Adipocyte (in vitro differentiated cells): ENCODE measurements around the gene GOLGA3.
"Not testable (repeated sequence)": the region's sequence is repeated elsewhere in the genome, so short reads cannot be mapped to it uniquely, and the experiment has no call there.

Source experiments
- DNase-seq: peaks from one replicate; pipeline ENCODE4 v3.0.0-alpha.2; 2015; ENCODE audit warnings: low read depth
- H3K27me3 ChIP-seq: replicated peaks from 2 replicates; pipeline ENCODE4 v1.7.0; 2013; ENCODE audit warnings: mild to moderate bottlenecking, low read length, moderate library complexity; ENCODE audit not compliant: control insufficient read depth, insufficient read depth
- H3K36me3 ChIP-seq: 2 replicates; pipeline ENCODE4 v1.7.0; 2013; ENCODE audit warnings: low read length, mild to moderate bottlenecking, moderate library complexity; ENCODE audit not compliant: control insufficient read depth, insufficient read depth, severe bottlenecking
- H3K4me1 ChIP-seq: 2 replicates; pipeline ENCODE4 v1.7.0; 2013; ENCODE audit warnings: mild to moderate bottlenecking, low read length, moderate library complexity; ENCODE audit not compliant: control insufficient read depth, insufficient read depth
- H3K4me3 ChIP-seq: 2 replicates; pipeline ENCODE4 v1.7.0; 2013; ENCODE audit warnings: mild to moderate bottlenecking, low read length, moderate library complexity
- H3K9ac ChIP-seq: 2 replicates; pipeline ENCODE4 v1.7.0; 2013; ENCODE audit warnings: mild to moderate bottlenecking, low read length, moderate library complexity
- H3K9me3 ChIP-seq: 2 replicates; pipeline ENCODE4 v1.7.0; 2013; ENCODE audit warnings: mild to moderate bottlenecking, low read length, moderate library complexity; ENCODE audit not compliant: control insufficient read depth

GOLGA3 gene, protein sequence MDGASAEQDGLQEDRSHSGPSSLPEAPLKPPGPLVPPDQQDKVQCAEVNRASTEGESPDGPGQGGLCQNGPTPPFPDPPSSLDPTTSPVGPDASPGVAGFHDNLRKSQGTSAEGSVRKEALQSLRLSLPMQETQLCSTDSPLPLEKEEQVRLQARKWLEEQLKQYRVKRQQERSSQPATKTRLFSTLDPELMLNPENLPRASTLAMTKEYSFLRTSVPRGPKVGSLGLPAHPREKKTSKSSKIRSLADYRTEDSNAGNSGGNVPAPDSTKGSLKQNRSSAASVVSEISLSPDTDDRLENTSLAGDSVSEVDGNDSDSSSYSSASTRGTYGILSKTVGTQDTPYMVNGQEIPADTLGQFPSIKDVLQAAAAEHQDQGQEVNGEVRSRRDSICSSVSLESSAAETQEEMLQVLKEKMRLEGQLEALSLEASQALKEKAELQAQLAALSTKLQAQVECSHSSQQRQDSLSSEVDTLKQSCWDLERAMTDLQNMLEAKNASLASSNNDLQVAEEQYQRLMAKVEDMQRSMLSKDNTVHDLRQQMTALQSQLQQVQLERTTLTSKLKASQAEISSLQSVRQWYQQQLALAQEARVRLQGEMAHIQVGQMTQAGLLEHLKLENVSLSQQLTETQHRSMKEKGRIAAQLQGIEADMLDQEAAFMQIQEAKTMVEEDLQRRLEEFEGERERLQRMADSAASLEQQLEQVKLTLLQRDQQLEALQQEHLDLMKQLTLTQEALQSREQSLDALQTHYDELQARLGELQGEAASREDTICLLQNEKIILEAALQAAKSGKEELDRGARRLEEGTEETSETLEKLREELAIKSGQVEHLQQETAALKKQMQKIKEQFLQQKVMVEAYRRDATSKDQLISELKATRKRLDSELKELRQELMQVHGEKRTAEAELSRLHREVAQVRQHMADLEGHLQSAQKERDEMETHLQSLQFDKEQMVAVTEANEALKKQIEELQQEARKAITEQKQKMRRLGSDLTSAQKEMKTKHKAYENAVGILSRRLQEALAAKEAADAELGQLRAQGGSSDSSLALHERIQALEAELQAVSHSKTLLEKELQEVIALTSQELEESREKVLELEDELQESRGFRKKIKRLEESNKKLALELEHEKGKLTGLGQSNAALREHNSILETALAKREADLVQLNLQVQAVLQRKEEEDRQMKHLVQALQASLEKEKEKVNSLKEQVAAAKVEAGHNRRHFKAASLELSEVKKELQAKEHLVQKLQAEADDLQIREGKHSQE (N-terminal part only)

DNA sequence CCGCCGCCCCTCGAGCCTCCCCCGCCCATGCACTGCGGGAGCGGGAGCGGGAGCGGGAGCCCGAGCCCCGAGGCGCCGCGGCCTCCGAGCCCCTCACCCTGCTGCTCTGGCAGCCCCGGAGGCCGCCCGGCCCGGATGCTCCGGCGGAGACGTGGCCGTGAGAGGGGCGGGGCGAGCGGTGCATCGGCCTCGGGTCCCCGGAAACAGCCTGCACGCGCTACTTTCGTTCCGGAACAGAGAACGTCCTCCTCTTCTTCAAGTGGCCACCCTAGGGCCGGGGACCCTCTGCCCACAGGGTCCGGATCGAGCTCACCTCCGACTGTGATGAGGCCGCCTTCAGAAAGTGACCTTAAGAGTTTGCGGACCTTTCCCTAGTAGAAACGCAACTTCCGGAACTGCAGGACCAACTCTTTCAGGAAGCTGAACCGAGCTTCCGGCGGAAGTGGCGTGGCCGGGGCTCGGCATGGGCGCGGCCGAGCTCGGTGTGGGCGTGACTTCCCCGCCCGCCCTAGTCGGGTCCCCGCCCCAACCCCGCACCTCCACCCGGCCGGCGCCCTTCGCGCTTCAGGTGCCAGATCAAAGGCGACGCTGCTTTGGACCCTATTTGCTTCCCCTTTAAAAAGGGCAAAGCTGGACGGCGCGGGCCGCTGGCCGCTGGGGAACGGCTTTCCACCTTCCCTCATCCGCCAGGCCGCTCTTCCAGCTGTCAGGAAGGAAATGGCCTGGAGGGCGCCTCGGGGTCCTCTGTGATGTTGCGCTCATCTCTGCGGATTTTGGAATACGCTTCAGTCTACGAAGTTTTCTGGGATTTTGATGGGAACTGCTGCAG is at the start of gene GOLGA3:
GOLGA3 (minus strand) TSS at position 164 of the 829 bp plus-strand sequence. CDS start 6,741 bp downstream, outside the sequence.
- Histone ChIP-seq H3K4me1 (peaks cover 17% of the 10 kb centered on the region), H3K36me3 (peaks cover 60% of the 10 kb centered on the region), H3K4me3 (peak within 1 kb of the TSS; percentile 96), H3K9me3 (no peaks in the 10 kb centered on the region), H3K9ac (peak within 1 kb of the TSS; percentile 99), H3K27me3 (no peaks in the 10 kb centered on the region)
- DNase-seq: peak; percentile 98

DNA sequence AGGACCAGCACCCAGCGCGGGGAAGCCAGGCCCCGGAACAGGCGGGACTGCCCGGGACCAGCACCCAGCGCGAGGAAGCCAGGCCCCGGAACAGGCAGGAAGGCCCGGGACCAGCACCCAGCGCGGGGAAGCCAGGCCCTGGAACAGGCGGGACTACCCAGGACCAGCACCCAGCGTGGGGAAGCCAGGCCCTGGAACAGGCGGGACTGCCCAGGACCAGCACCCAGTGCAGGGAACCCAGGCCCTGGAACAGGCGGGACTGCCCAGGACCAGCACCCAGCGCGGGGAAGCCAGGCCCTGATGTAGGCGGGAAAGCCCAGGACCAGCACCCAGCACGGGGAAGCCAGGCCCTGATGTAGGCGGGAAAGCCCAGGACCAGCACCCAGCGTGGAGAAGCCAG is 46.0 kb upstream of the GOLGA3 start:
- not testable (repeated sequence) for H3K27me3 ChIP-seq, H3K9ac ChIP-seq, H3K9me3 ChIP-seq, DNase-seq, H3K4me3 ChIP-seq, H3K4me1 ChIP-seq
- H3K36me3 ChIP-seq: peaks cover 77% of the 10 kb centered on the region

DNA sequence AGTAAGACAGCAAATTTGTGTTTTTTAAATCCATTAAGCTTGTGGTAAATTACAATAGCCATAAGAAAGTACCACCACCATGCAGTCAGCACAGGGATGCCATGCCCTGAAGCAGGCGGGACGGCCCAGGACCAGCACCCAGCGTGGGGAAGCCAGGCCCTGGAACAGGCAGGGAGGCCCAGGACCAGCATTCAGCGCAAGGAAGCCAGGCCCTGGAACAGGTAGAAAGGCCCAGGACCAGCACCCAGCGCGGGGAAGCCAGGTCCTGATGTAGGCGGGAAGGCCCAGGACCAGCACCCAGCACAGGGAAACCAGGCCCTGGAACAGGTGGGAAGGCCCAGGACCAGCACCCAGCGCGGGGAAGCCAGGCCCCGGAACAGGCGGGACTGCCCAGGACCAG is 45.5 kb upstream of the GOLGA3 start:
- Histone ChIP-seq H3K4me1 (no peaks in the 10 kb centered on the region), H3K4me3 (no peak overlapping the region), H3K9ac (no peak overlapping the region), H3K9me3 (no peaks in the 10 kb centered on the region), H3K27me3 (no peaks in the 10 kb centered on the region), H3K36me3 (peaks cover 80% of the 10 kb centered on the region)
- DNase-seq: no peak

GRCh38 chr12:132873724-132874123 is 45.1 kb upstream of the GOLGA3 start:
- no peaks in the 10 kb centered on the region for H3K4me1 ChIP-seq
- H3K9me3 ChIP-seq: no peaks in the 10 kb centered on the region
- no peaks in the 10 kb centered on the region for H3K27me3 ChIP-seq
- H3K36me3 ChIP-seq: peaks cover 81% of the 10 kb centered on the region
- no peak for DNase-seq
- H3K4me3 ChIP-seq: no peak overlapping the region
- no peak overlapping the region for H3K9ac ChIP-seq

GRCh38 chr12:132872975-132873421 is 44.3 kb upstream of the GOLGA3 start:
- no peak overlapping the region for H3K9ac ChIP-seq
- H3K4me3 ChIP-seq: no peak overlapping the region
- no peaks in the 10 kb centered on the region for H3K27me3 ChIP-seq
- no peak for DNase-seq
- H3K4me1 ChIP-seq: no peaks in the 10 kb centered on the region
- H3K36me3 ChIP-seq: peaks cover 87% of the 10 kb centered on the region
- H3K9me3 ChIP-seq: peaks cover 1% of the 10 kb centered on the region

DNA sequence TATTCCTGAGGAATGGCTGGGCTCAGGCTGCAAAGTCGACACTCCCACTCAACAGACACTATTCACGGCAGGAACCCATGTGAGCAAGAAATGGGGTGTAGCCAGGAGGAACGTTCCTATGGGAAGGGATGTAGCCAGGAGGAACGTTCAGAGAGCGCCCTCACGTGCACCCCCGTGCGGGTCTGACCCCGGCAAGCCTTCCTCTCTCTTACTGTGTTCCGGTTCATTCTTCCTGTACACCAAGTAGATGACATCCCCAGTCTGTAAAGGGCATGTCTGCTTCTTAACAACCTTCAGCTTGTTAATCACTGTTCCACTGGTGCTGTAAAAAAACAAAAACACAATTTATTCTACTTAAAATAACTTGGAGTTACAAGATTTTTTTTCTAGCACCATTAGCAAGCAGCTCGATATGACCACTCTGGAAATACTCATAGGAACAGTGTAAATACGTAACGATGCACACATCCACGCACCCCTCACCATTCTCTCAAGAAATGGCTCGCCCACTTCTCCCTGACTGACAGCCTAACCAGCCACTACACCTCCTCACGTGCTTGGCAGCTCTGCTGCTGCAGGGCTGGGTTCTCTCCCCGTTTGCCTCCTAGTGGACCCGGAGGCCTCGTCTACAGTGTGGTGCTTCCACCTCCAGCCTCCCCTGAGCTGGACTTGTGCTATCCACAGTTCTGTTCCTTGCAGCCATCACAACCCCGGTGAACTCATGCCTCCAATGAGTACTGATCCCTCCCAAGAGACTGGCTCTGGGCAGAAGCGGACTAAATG is 43.6 kb upstream of the GOLGA3 start:
- no peaks in the 10 kb centered on the region for H3K4me1 ChIP-seq
- H3K9me3 ChIP-seq: peaks cover 8% of the 10 kb centered on the region
- no peak for DNase-seq
- no peak overlapping the region for H3K9ac ChIP-seq
- no peak overlapping the region for H3K4me3 ChIP-seq
- peaks cover 90% of the 10 kb centered on the region for H3K36me3 ChIP-seq
- no peaks in the 10 kb centered on the region for H3K27me3 ChIP-seq

GRCh38 chr12:132869551-132869950 is 40.9 kb upstream of the GOLGA3 start:
- peaks cover 32% of the 10 kb centered on the region for H3K9me3 ChIP-seq
- H3K36me3 ChIP-seq: peaks cover 89% of the 10 kb centered on the region
- H3K27me3 ChIP-seq: no peaks in the 10 kb centered on the region
- no peak for DNase-seq
- no peak overlapping the region for H3K9ac ChIP-seq
- no peak overlapping the region for H3K4me3 ChIP-seq
- H3K4me1 ChIP-seq: no peaks in the 10 kb centered on the region

- no peaks in the 10 kb centered on the region for H3K4me1 ChIP-seq
- H3K9ac ChIP-seq: no peak overlapping the region
- peak; percentile 61 for DNase-seq
- no peaks in the 10 kb centered on the region for H3K27me3 ChIP-seq
- H3K4me3 ChIP-seq: no peak overlapping the region
- H3K9me3 ChIP-seq: peaks cover 38% of the 10 kb centered on the region
- peaks cover 76% of the 10 kb centered on the region for H3K36me3 ChIP-seq
These were observed 37.7 kb upstream of the GOLGA3 start for GRCh38 chr12:132866251-132866828.

DNA sequence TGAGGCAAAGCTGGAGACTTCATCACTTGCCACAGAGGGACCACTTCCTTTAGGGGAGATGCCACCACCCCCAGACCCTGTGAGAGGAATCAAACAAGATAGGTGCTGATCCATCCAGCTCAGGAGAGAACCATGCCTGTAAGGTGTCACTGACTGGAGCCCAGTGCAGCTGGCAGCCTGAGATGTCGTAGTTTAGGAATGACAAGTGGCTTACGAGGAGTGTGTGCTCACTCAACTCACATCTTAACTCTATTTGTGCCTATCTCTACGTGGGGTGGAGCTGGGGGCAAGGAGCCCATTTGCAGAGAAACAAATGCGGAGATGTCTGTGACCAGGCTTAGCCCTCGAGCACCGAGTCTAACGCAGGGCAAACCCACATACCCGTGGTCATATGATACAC is 32.9 kb upstream of the GOLGA3 start:
- no peaks in the 10 kb centered on the region for H3K4me1 ChIP-seq
- H3K36me3 ChIP-seq: peaks cover 83% of the 10 kb centered on the region
- H3K9ac ChIP-seq: no peak overlapping the region
- peaks cover 23% of the 10 kb centered on the region for H3K9me3 ChIP-seq
- H3K4me3 ChIP-seq: no peak overlapping the region
- no peak for DNase-seq
- no peaks in the 10 kb centered on the region for H3K27me3 ChIP-seq
